Lower lobe of right lung (tissue), 2 donors: ENCODE measurements around the gene NOP16. TPM values are rescaled to one million over a fixed set of nuclear protein-coding genes. Genes with fewer than 3 reads are reported as not detected.

Experiments used
- ATAC-seq, 2 donors: fragments of 200-7000 bp; cut with Tn5 transposase; one replicate each; pipeline ENCODE4 v1.9.1; 2020 to 2022; ENCODE audit warnings: mild to moderate bottlenecking in 2 of 2, moderate library complexity in 2 of 2
- DNase-seq: peaks from one replicate; pipeline ENCODE4 v3.0.0-alpha.2; 2020
- H3K27ac ChIP-seq: fragments of 200-600 bp; one replicate; pipeline ENCODE4 v1.8.0; 2022
- H3K27me3 ChIP-seq: fragments of 200-600 bp; one replicate; pipeline ENCODE4 v1.8.0; 2022; ENCODE audit warnings: low read depth
- H3K36me3 ChIP-seq: fragments of 200-600 bp; one replicate; pipeline ENCODE4 v1.8.0; 2022; ENCODE audit warnings: mild to moderate bottlenecking
- H3K4me1 ChIP-seq: fragments of 200-600 bp; one replicate; pipeline ENCODE4 v1.8.0; 2022
- H3K4me3 ChIP-seq: fragments of 200-600 bp; one replicate; pipeline ENCODE4 v1.8.0; 2022; ENCODE audit warnings: mild to moderate bottlenecking
- H3K9me3 ChIP-seq: fragments of 200-600 bp; one replicate; pipeline ENCODE4 v1.8.0; 2022
- CTCF ChIP-seq: fragments of 200-600 bp; IDR thresholded peaks from one replicate; pipeline ENCODE4 v1.8.0; 2022; ENCODE audit warnings: antibody characterized with exemption, mild to moderate bottlenecking
- intact Hi-C: fragments of 100-400 bp; cut with DNase I; formaldehyde crosslinking; loops from one replicate; pipeline ENCODE4 v1.11.0; 2022
- microRNA-seq: library from miRNA; unstranded; fragments of <30 nt; microRNA quantifications from one replicate; pipeline ENCODE4 v1.2.0, GENCODE V29; 2020; ENCODE audit warnings: borderline number of aligned reads
- total RNA-seq: library from RNA; stranded (reverse); fragmentation: NEBNext Ultra II Directional; extraction: Animal tissue kit (Norgen Biotek cat#: 25700); gene quantifications from one replicate; pipeline ENCODE4 v1.2.1, GENCODE V29; 2021
- donor health status: DM: no; HTN: yes; CAD: no; lungs with severe emphysema.

Gene NOP16
- total RNA-seq, 1 donor from 2014 or later, result 11.8 TPM

DNA sequence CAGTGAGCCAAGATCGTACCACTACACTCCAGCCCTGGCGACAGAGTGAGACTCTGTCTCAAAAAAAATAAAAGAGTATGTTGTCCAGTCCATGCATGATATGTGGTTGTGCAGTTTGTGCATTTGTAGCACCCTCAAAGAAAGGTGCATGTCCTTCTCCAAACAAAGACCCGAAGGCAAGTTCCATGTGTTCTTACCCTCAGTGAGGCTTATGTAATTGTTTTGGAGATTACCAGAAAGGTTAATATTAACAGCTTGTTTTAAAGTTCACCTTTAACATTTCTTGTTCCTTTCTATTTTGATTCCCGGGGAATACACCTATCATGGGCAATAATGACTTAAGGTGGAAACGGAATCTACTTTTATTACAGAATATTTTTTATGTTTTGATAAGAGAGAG lies 49.1 kb downstream of the NOP16 start:
- no peak overlapping the region for H3K4me3 ChIP-seq
- no peaks in the 10 kb centered on the region for H3K4me1 ChIP-seq
- DNase-seq, result no peak
- H3K27ac ChIP-seq, result no peak overlapping the region
- no peaks in the 10 kb centered on the region for H3K9me3 ChIP-seq
- intact Hi-C loops, result no loop called here
- no peak for ATAC-seq
- TF ChIP-seq CTCF, result no peak
- H3K36me3 ChIP-seq, result peaks cover 45% of the 10 kb centered on the region
- no peaks in the 10 kb centered on the region for H3K27me3 ChIP-seq

- no peaks in the 10 kb centered on the region for H3K9me3 ChIP-seq
- intact Hi-C loops, result no loop called here
- H3K4me1 ChIP-seq, result no peaks in the 10 kb centered on the region
- TF ChIP-seq CTCF, result no peak
- H3K27ac ChIP-seq, result no peak overlapping the region
- no peak overlapping the region for H3K4me3 ChIP-seq
- H3K36me3 ChIP-seq, result peaks cover 45% of the 10 kb centered on the region
- no peak for ATAC-seq
- H3K27me3 ChIP-seq, result no peaks in the 10 kb centered on the region
- no peak for DNase-seq
These were observed 50.5 kb downstream of the NOP16 start for GRCh38 chr5:176337913-176338312.

GRCh38 chr5:176334031-176334770 lies 54.2 kb downstream of the NOP16 start:
- intact Hi-C loops, result no loop called here
- DNase-seq, result no peak
- Histone ChIP-seq H3K9me3 (no peaks in the 10 kb centered on the region), H3K36me3 (peaks cover 29% of the 10 kb centered on the region), H3K27me3 (no peaks in the 10 kb centered on the region), H3K4me1 (no peaks in the 10 kb centered on the region), H3K4me3 (no peak overlapping the region), H3K27ac (no peak overlapping the region)
- TF ChIP-seq CTCF, result no peak
- no peak for ATAC-seq

Small RNA genes within 50 kb of the gene (microRNA-seq; reads per million reads assigned to microRNA genes)
- 4.5 reads per million for gene MIR1271

Other genes with a start within 250 kb of the NOP16 start
- 18.0 TPM for gene SIMC1, start 150.2 kb downstream of the NOP16 start, total RNA-seq
- 88.9 TPM for gene KIAA1191, start 26.8 kb downstream of the NOP16 start, total RNA-seq
- gene ARL10, start 23.1 kb downstream of the NOP16 start, total RNA-seq, result 5.4 TPM
- gene HIGD2A, start 153 bp upstream of the NOP16 start, total RNA-seq, result 102 TPM
- gene CLTB, start 27.9 kb upstream of the NOP16 start, total RNA-seq, result 75.8 TPM
- 31.8 TPM for gene FAF2, start 59.8 kb upstream of the NOP16 start, total RNA-seq
- gene RNF44, start 148.8 kb upstream of the NOP16 start, total RNA-seq, result 55.1 TPM
- 0.62 TPM for gene CDHR2, start 160.7 kb upstream of the NOP16 start, total RNA-seq
- 1.4 TPM for gene GPRIN1, start 221.6 kb upstream of the NOP16 start, total RNA-seq
- gene SNCB, start 241.9 kb upstream of the NOP16 start, total RNA-seq, result not detected
- not detected for gene EIF4E1B, start 242.1 kb upstream of the NOP16 start, total RNA-seq